Bronchial epithelial cell (primary cell): Measurements from ENCODE around the gene SRBD1. TPM values are rescaled to one million over a fixed set of nuclear protein-coding genes. Genes with fewer than 3 reads are reported as not detected.

Experiments used
- DNase-seq: peaks from one replicate; pipeline ENCODE4 v3.0.0-alpha.2; 2010; ENCODE audit warnings: low read depth
- FAIRE-seq: peaks from 2 replicates; lab custom pipeline; 2011; peaks lifted over from hg19 to GRCh38; lab: Jason Lieb, UNC
- H3K27me3 ChIP-seq: 2 replicates; pipeline ENCODE4 v1.5.1; 2011; ENCODE audit warnings: low read length; ENCODE audit not compliant: control insufficient read depth, insufficient read depth
- H3K36me3 ChIP-seq: 2 replicates; pipeline ENCODE4 v1.5.1; 2011; ENCODE audit warnings: low read length; ENCODE audit not compliant: control insufficient read depth, insufficient read depth
- H3K4me3 ChIP-seq: 2 replicates; pipeline ENCODE4 v1.5.1; 2011; ENCODE audit warnings: mild to moderate bottlenecking, low read depth, low read length, control low read depth
- total RNA-seq: library from RNA; depleted of rRNA; stranded (reverse); fragments of >200 nt; gene quantifications from 2 replicates; pipeline ENCODE4 v1.2.1, GENCODE V29; 2014
- TF ChIP-seq, protein P1 (sequence below): IDR thresholded peaks from 2 replicates; pipeline ENCODE4 v1.5.1; 2011; ENCODE audit warnings: mild to moderate bottlenecking, moderate library complexity, low read length, control low read depth, inconsistent platforms; ENCODE audit not compliant: insufficient read depth, severe bottlenecking

Gene SRBD1
- total RNA-seq, 1 donor from 2014 or later, result 12.9 TPM

DNA sequence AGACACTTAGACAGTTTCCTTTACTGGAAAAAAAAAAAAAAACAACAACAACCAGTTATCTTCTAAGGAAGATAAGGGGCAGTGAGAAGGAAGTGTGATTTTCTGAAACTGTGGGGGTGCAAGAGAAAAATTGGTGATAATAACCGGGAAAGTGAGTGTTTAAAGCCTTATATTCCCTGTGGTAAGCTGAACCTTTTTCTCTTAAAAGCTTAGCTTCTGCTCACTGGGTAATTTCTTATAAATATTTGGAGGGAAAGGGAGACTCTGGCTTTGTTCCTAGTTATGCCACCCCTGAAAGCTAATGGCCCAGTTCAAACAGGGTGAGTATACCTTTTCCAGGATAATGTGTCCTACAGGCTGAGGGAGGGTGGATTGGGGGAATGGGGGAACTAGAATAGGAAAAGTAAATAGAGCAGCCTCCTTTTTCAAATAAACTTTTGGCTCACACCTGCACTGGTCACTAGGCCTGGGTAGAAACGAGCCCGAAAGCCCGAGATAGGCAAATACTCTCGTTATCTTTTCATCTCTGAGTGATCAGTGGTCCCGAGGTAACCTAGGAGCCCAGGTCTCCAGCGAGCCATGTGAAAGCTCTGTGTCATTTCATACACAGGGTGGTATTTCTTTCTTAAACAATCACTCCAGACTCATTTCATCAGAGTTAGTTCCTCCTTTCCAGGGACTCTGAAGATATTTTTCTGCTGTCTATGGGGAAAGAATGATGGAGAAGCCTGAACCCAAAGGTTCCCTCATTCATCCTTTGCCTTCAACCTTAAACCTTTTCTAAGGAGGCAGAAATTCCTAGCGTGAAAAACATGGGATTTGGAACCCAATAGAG is 15.5 kb upstream of the SRBD1 start:
- FAIRE-seq (no peak), DNase-seq (no peak)
- Histone ChIP-seq H3K36me3 (no peaks in the 10 kb centered on the region), H3K4me3 (no peak overlapping the region), H3K27me3 (peaks cover 3% of the 10 kb centered on the region)
- TF ChIP-seq, protein P1, sequence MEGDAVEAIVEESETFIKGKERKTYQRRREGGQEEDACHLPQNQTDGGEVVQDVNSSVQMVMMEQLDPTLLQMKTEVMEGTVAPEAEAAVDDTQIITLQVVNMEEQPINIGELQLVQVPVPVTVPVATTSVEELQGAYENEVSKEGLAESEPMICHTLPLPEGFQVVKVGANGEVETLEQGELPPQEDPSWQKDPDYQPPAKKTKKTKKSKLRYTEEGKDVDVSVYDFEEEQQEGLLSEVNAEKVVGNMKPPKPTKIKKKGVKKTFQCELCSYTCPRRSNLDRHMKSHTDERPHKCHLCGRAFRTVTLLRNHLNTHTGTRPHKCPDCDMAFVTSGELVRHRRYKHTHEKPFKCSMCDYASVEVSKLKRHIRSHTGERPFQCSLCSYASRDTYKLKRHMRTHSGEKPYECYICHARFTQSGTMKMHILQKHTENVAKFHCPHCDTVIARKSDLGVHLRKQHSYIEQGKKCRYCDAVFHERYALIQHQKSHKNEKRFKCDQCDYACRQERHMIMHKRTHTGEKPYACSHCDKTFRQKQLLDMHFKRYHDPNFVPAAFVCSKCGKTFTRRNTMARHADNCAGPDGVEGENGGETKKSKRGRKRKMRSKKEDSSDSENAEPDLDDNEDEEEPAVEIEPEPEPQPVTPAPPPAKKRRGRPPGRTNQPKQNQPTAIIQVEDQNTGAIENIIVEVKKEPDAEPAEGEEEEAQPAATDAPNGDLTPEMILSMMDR, result no peak

- Histone ChIP-seq H3K27me3 (no peaks in the 10 kb centered on the region), H3K4me3 (no peak overlapping the region), H3K36me3 (no peaks in the 10 kb centered on the region)
- DNase-seq, result no peak
- no peak for FAIRE-seq
- TF ChIP-seq, protein P1, result no peak
Measured at GRCh38 chr2:45625824-45626223, 14.8 kb upstream of the SRBD1 start.

GRCh38 chr2:45623098-45623497 is 12.0 kb upstream of the SRBD1 start:
- TF ChIP-seq, protein P1, result no peak
- Histone ChIP-seq H3K4me3 (no peak overlapping the region), H3K27me3 (no peaks in the 10 kb centered on the region), H3K36me3 (no peaks in the 10 kb centered on the region)
- FAIRE-seq (no peak), DNase-seq (no peak)

GRCh38 chr2:45622336-45623075 is 11.4 kb upstream of the SRBD1 start:
- no peak for FAIRE-seq

GRCh38 chr2:45617496-45617895 is 6.4 kb upstream of the SRBD1 start:
- no peak for DNase-seq
- Histone ChIP-seq H3K36me3 (no peaks in the 10 kb centered on the region), H3K27me3 (no peaks in the 10 kb centered on the region), H3K4me3 (no peak overlapping the region)
- TF ChIP-seq, protein P1, result no peak
- no peak for FAIRE-seq

More at GRCh38 chr2:45622336-45623075, 11.4 kb upstream of the SRBD1 start:
- H3K36me3 ChIP-seq, result no peaks in the 10 kb centered on the region
- TF ChIP-seq, protein P1, result no peak
- DNase-seq, result no peak
- no peak overlapping the region for H3K4me3 ChIP-seq
- H3K27me3 ChIP-seq, result no peaks in the 10 kb centered on the region
